K562 (cell line): ENCODE results near the gene SPAG9. TPM values are rescaled to one million over a fixed set of nuclear protein-coding genes. Genes with fewer than 3 reads are reported as not detected.

ENCODE experiments used
- ATAC-seq: fragments of 200-7000 bp; cut with Tn5 transposase; 3 replicates; pipeline ENCODE4 v1.9.1; 2020; ENCODE audit warnings: moderate library complexity
- BruUV-seq: library from RNA; stranded (reverse); fragments of 400-500 nt; replicated peaks from 2 replicates; lab custom pipeline; 2021; lab: Mats Ljungman, UMichigan
- CTCF ChIA-PET: fragments of 300-600 bp; formaldehyde crosslinking; extraction: SDS; loops from one replicate; lab custom pipeline; 2021; ENCODE audit warnings: low intra/inter-chr PET ratio; lab: Yijun Ruan, JAX
- POLR2A ChIA-PET: fragments of 300-600, 350-650 bp; sonication (Branson Sonifier 250); formaldehyde crosslinking; extraction: SDS; loops from one replicate; lab custom pipeline; 2021; ENCODE audit warnings: antibody characterized with exemption, inconsistent platforms; lab: Yijun Ruan, JAX
- DNase-seq, 4 experiments: peaks; one replicate each; pipeline versions ENCODE4 v3.0.0 to v3.0.0-alpha.2; 2011 to 2018; ENCODE audit warnings: low spot score in 3 of 4, mixed read lengths in 3 of 4; ENCODE audit errors: extremely low read depth in 1 of 4
- FAIRE-seq: peaks from 2 replicates; lab custom pipeline; 2011; peaks lifted over from hg19 to GRCh38; lab: Jason Lieb, UNC
- H2AFZ ChIP-seq: 2 replicates; pipeline ENCODE4 v1.6.0; 2011; ENCODE audit warnings: low read depth, low read length, control low read depth, inconsistent platforms
- H3K27ac ChIP-seq: fragments of 200-600 bp; 3 replicates; pipeline ENCODE4 v1.8.0; 2011; ENCODE audit warnings: low read depth, mild to moderate bottlenecking, control low read depth, inconsistent platforms, low read length, moderate library complexity, mixed read lengths; ENCODE audit errors: extremely low read depth
- H3K27me3 ChIP-seq, 2 experiments: fragments of 300-600 bp in 1 of 2; 2 replicates in 1 of 2; 3 replicates in 1 of 2; pipeline versions ENCODE4 v1.6.0 to v1.8.0; 2011; ENCODE audit warnings: inconsistent platforms in 2 of 2, low read length in 2 of 2, mild to moderate bottlenecking in 1 of 2, mixed read lengths in 1 of 2, moderate library complexity in 1 of 2; ENCODE audit not compliant: control insufficient read depth in 2 of 2, insufficient read depth in 2 of 2
- H3K36me3 ChIP-seq: fragments of 300-600 bp; 3 replicates; pipeline ENCODE4 v1.8.0; 2011; ENCODE audit warnings: mild to moderate bottlenecking, low read length, inconsistent platforms; ENCODE audit not compliant: control insufficient read depth, insufficient read depth
- H3K4me1 ChIP-seq, 2 experiments: fragments of 200-600 bp in 1 of 2; replicated peaks in 1 of 2; 2 replicates in 1 of 2; 3 replicates in 1 of 2; pipeline versions ENCODE4 v1.5.1 to v1.8.0; 2011; ENCODE audit warnings: inconsistent platforms in 2 of 2, low read length in 2 of 2, mild to moderate bottlenecking in 1 of 2, mixed read lengths in 1 of 2, moderate library complexity in 1 of 2; ENCODE audit not compliant: control insufficient read depth in 2 of 2, insufficient read depth in 2 of 2
- H3K4me2 ChIP-seq: 2 replicates; pipeline ENCODE4 v1.6.1; 2011; ENCODE audit warnings: low read length, control low read depth, inconsistent platforms, mixed read lengths; ENCODE audit not compliant: insufficient read depth
- H3K4me3 ChIP-seq: fragments of 200-600 bp; sonication (generic), shearing (Covaris generic); 2 replicates; pipeline ENCODE4 v1.5.1; 2016; ENCODE audit warnings: control low read depth, inconsistent platforms
- H3K79me2 ChIP-seq: fragments of 200-600 bp; 3 replicates; pipeline ENCODE4 v1.8.0; 2011; ENCODE audit warnings: low read length, inconsistent platforms; ENCODE audit not compliant: control insufficient read depth, insufficient read depth
- H3K9ac ChIP-seq, 2 experiments: 2 replicates each; pipeline versions ENCODE4 v1.6.0 to v1.6.1; 2011; ENCODE audit warnings: low read depth in 2 of 2, low read length in 2 of 2, control low read depth in 1 of 2, inconsistent platforms in 1 of 2, mild to moderate bottlenecking in 1 of 2, mixed read lengths in 1 of 2; ENCODE audit not compliant: insufficient read depth in 1 of 2
- H3K9me1 ChIP-seq: one replicate; pipeline ENCODE4 v1.6.0; 2011; ENCODE audit warnings: inconsistent platforms, mild to moderate bottlenecking, low read length, moderate library complexity; ENCODE audit not compliant: control insufficient read depth, insufficient read depth
- H3K9me3 ChIP-seq: replicated peaks from 2 replicates; pipeline ENCODE4 v1.5.1; 2011; ENCODE audit warnings: low read depth, low read length, inconsistent platforms; ENCODE audit not compliant: control insufficient read depth, insufficient read depth
- H4K20me1 ChIP-seq: replicated peaks from 2 replicates; pipeline ENCODE4 v1.6.1; 2011; ENCODE audit warnings: low read length, inconsistent platforms, mixed read lengths; ENCODE audit not compliant: control insufficient read depth, insufficient read depth
- TAF7 ChIP-seq: fragments of 450-650 bp; IDR thresholded peaks from 2 replicates; pipeline ENCODE4 v1.6.1; 2016; ENCODE audit warnings: missing genetic modification characterization, missing compliant biosample characterization
- WGBS: fragments of 100-300 bp; shearing (Covaris generic); methylation state at CpG from one replicate; pipeline ENCODE4 v1.1.6; 2016; ENCODE audit warnings: low coverage, mixed read lengths; ENCODE audit not compliant: insufficient coverage; ENCODE audit errors: missing lambda C conversion rate; 5-methylcytosine and 5-hydroxymethylcytosine counted together
- in situ Hi-C: fragments of 300-500 bp; cut with MboI; formaldehyde crosslinking; loops from 4 replicates; pipeline ENCODE4 v1.15.0; 2018; ENCODE audit warnings: inconsistent platforms, mixed read lengths
- intact Hi-C: fragments of 100-400 bp; cut with micrococcal nuclease; formaldehyde crosslinking; loops from 2 replicates; pipeline ENCODE4 v1.14.2; 2022
- polyA plus RNA-seq, 8 experiments: library from polyadenylated mRNA; depleted of rRNA in 4 of 8; stranded (reverse) in 5 of 8; unstranded in 3 of 8; fragments of >200 nt; fragmentation: Nextera tagmentation in 2 of 8; fragmentation: Illumina TruSeq in 1 of 8; extraction: Ambion mirVana in 2 of 8; extraction: Trizol in 1 of 8; gene quantifications; 2 replicates each; pipeline versions ENCODE4 v1.2.1 to v1.2.3, GENCODE V29; 2011 to 2014; ENCODE audit warnings: inconsistent platforms in 1 of 8, missing spikeins in 1 of 8
- total RNA-seq, 7 experiments: library from RNA; depleted of rRNA in 6 of 7; stranded (reverse); fragments of >200 nt in 6 of 7; fragmentation: Illumina TruSeq in 2 of 7; extraction: Trizol in 2 of 7; gene quantifications; 2 replicates each; pipeline versions ENCODE4 v1.2.1 to v1.2.3, GENCODE V29; 2011 to 2021; ENCODE audit warnings: low replicate concordance in 1 of 7
- TF ChIP-seq, protein P1 (sequence below): fragments of 250-450 bp; sonication (Bioruptor Pico); IDR thresholded peaks from 2 replicates; pipeline ENCODE4 v1.4.0; 2020; ENCODE audit warnings: borderline replicate concordance
- TF ChIP-seq, protein P2 (sequence below): fragments of 450-650 bp; formaldehyde crosslinking; IDR thresholded peaks from 2 replicates; pipeline ENCODE4 v1.4.0; 2020; ENCODE audit warnings: mild to moderate bottlenecking, mixed read lengths

The SPAG9 gene
- total and polyA plus RNA-seq, 9 of the 15 experiments (the other 6 are each of a cell fraction or from before 2014, with no cell fraction given) = 12.2 to 99.2 (median 58.2) TPM

DNA sequence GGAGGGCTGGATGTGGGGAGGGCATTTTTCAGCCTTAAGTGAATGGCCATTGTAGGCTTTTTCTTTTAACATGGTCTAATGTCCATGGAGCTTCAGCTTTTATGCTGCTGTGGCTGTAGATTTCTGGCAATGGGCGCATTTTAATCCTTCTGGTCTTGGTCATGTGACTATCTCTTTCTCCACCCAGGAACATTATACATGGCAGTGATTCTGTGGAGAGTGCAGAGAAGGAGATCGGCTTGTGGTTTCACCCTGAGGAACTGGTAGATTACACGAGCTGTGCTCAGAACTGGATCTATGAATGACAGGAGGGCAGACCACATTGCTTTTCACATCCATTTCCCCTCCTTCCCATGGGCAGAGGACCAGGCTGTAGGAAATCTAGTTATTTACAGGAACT is 40.9 kb upstream of the SPAG9 start:
- H4K20me1 ChIP-seq = 0 out of 2 replicates have a peak, but pooled peaks cover 4% of the 10 kb centered on the region
- H3K4me3 ChIP-seq = no peak overlapping the region
- 81% methylated on average over 3 of the region's 3 CpGs for WGBS
- TF ChIP-seq TAF7 = no peak
- TF ChIP-seq, protein P1, sequence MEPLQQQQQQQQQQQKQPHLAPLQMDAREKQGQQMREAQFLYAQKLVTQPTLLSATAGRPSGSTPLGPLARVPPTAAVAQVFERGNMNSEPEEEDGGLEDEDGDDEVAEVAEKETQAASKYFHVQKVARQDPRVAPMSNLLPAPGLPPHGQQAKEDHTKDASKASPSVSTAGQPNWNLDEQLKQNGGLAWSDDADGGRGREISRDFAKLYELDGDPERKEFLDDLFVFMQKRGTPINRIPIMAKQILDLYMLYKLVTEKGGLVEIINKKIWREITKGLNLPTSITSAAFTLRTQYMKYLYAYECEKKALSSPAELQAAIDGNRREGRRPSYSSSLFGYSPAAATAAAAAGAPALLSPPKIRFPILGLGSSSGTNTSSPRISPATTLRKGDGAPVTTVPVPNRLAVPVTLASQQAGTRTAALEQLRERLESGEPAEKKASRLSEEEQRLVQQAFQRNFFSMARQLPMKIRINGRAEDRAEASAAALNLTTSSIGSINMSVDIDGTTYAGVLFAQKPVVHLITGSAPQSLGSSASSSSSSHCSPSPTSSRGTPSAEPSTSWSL (CRISPR knock-in tag) = no peak
- TF ChIP-seq, protein P2, sequence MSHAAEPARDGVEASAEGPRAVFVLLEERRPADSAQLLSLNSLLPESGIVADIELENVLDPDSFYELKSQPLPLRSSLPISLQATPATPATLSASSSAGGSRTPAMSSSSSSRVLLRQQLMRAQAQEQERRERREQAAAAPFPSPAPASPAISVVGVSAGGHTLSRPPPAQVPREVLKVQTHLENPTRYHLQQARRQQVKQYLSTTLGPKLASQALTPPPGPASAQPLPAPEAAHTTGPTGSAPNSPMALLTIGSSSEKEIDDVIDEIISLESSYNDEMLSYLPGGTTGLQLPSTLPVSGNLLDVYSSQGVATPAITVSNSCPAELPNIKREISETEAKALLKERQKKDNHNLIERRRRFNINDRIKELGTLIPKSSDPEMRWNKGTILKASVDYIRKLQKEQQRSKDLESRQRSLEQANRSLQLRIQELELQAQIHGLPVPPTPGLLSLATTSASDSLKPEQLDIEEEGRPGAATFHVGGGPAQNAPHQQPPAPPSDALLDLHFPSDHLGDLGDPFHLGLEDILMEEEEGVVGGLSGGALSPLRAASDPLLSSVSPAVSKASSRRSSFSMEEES (CRISPR knock-in tag) = peak; percentile 50; the same call in 1 of the 2 replicates
- TF ChIP-seq, all 486 proteins: peak for 1
- Histone ChIP-seq H3K27ac (no peak overlapping the region), H2AFZ (no peak overlapping the region), H3K9me3 (no peaks in the 10 kb centered on the region), H3K27me3 (no peaks in the 10 kb centered on the region), H3K79me2 (peaks cover 45% of the 10 kb centered on the region), H3K9ac (no peak overlapping the region), H3K4me2 (no peak overlapping the region), H3K36me3 (peaks cover 75% of the 10 kb centered on the region), H3K9me1 (peaks cover 4% of the 10 kb centered on the region), H3K4me1 (peaks cover 0 to 14% of the 10 kb centered on the region in 2 experiments; a peak in 3 of 5 replicates)
- intact Hi-C loops = no loop called here
- POLR2A ChIA-PET = interaction anchor here (0.6 kb wide), 1 partner anchor 296 kb away, joined by 4 read pairs; no protein-coding TSS in a partner anchor
- TSS peak; percentile 26 for BruUV-seq
- CTCF ChIA-PET = no interaction called here
- in situ Hi-C loops = no loop called here
- no peak for ATAC-seq
- no peak for FAIRE-seq
- no peak for DNase-seq
